ENCODE results near the gene C17orf78. TPM values are rescaled to one million over a fixed set of nuclear protein-coding genes. Genes with fewer than 3 reads are reported as not detected.
"Not testable (repeated sequence)": the region's sequence is repeated elsewhere in the genome, so short reads cannot be mapped to it uniquely, and the experiment has no call there.

C17orf78 gene
- total and polyA plus RNA-seq, 9 donors, result not detected

GRCh38 chr17:37406635-37407461 lies 31.1 kb downstream of the C17orf78 start, which contains the start of the genes ACACA and TADA2A:
Gene ACACA (minus strand): TSS chr17:37406836. CDS start chr17:37406299, 537 bp downstream.
Gene TADA2A (plus strand): TSS chr17:37406886. CDS start chr17:37411366, 4,480 bp downstream.
- intact Hi-C loops (cut with DNase I), result no loop called here
- 0 to 1% (median 1%) methylated on average over 30 to 98 of the region's 98 CpGs for WGBS, 3 donors
- peak within 1 kb of the TSS; percentile 67 to 69 for H3K27ac ChIP-seq

GRCh38 chr17:37408145-37408479 lies 32.3 kb downstream of the C17orf78 start:
- intact Hi-C loops (cut with DNase I); H3K4me3 ChIP-seq: not testable (repeated sequence)
- 92 to 95% (median 93%) methylated on average over 13 of the region's 13 CpGs for WGBS, 3 donors

More at GRCh38 chr17:37406635-37407461, 31.1 kb downstream of the C17orf78 start, which contains the start of the genes ACACA and TADA2A:
- H3K36me3 ChIP-seq, result no peaks in the 10 kb centered on the region
- H3K4me1 ChIP-seq (ENCODE audit: insufficient read depth), result peaks cover 7% of the 10 kb centered on the region
- H3K9me3 ChIP-seq, result no peaks in the 10 kb centered on the region
- no peak for TF ChIP-seq EP300 (IDR thresholded peaks at IDR 0.05)
- peak in 1 of 3 donors; percentile 19 for TF ChIP-seq CTCF (IDR thresholded peaks at IDR 0.05)
- TF ChIP-seq POLR2A (IDR thresholded peaks at IDR 0.05), result peak; percentile 47
- peak; percentile 56 to 81 (median 72) for DNase-seq
- peak within 1 kb of the TSS; percentile 77 for H3K4me3 ChIP-seq
- no peaks in the 10 kb centered on the region for H3K27me3 ChIP-seq

GRCh38 chr17:37410357-37410756 lies 34.6 kb downstream of the C17orf78 start:
- Histone ChIP-seq H3K36me3 (peaks cover 2% of the 10 kb centered on the region), H3K27ac (no peak overlapping the region), H3K27me3 (no peaks in the 10 kb centered on the region), H3K4me3 (no peak overlapping the region), H3K4me1 (ENCODE audit: insufficient read depth) (peaks cover 7% of the 10 kb centered on the region), H3K9me3 (no peaks in the 10 kb centered on the region)
- intact Hi-C loops (cut with DNase I), result no loop called here
- WGBS, 3 donors, result 90 to 91% (median 90%) methylated on average over 3 of the region's 3 CpGs
- DNase-seq, result no peak
- TF ChIP-seq EP300 (IDR thresholded peaks at IDR 0.05) (no peak), CTCF (IDR thresholded peaks at IDR 0.05) (no peak), POLR2A (IDR thresholded peaks at IDR 0.05) (no peak)

More at GRCh38 chr17:37408145-37408479, 32.3 kb downstream of the C17orf78 start:
- H3K9me3 ChIP-seq; H3K27me3 ChIP-seq; H3K36me3 ChIP-seq; H3K4me1 ChIP-seq (ENCODE audit: insufficient read depth): not testable (repeated sequence)
- H3K27ac ChIP-seq, result peak overlapping the region in 1 of 2 donors; percentile 69
- peak in 1 of 5 donors; percentile 21 for DNase-seq

GRCh38 chr17:37413875-37414519 lies 38.2 kb downstream of the C17orf78 start:
- H3K36me3 ChIP-seq, result peaks cover 2% of the 10 kb centered on the region
- H3K27ac ChIP-seq, result no peak overlapping the region
- 92% methylated on average over 7 of the region's 7 CpGs for WGBS, 3 donors
- H3K4me1 ChIP-seq (ENCODE audit: insufficient read depth), result no peaks in the 10 kb centered on the region
- no peak overlapping the region for H3K4me3 ChIP-seq
- no peaks in the 10 kb centered on the region for H3K27me3 ChIP-seq
- intact Hi-C loops (cut with DNase I), result no loop called here
- no peaks in the 10 kb centered on the region for H3K9me3 ChIP-seq
- no peak for TF ChIP-seq POLR2A (IDR thresholded peaks at IDR 0.05)
- TF ChIP-seq EP300 (IDR thresholded peaks at IDR 0.05), result no peak
- TF ChIP-seq CTCF (IDR thresholded peaks at IDR 0.05), result no peak
- no peak for DNase-seq

All from ovary (tissue), 9 donors.